NCI-H1105 (cell line): ENCODE data around the gene LIMS3.
"Not testable (repeated sequence)": the region's sequence is repeated elsewhere in the genome, so short reads cannot be mapped to it uniquely, and the experiment has no call there.

Source experiments
- DNase-seq: peaks from one replicate; lab custom pipeline; 2025; lab: John Stamatoyannopoulos, UW

The LIMS3 gene

GRCh38 chr2:109924481-109924880 is 26.0 kb downstream of the LIMS3 start:
- DNase-seq, result not testable (repeated sequence)

- not testable (repeated sequence) for DNase-seq
These were observed 29.3 kb downstream of the LIMS3 start for GRCh38 chr2:109927803-109928202.

- DNase-seq, result not testable (repeated sequence)
These were observed 30.7 kb downstream of the LIMS3 start for GRCh38 chr2:109929222-109929621.

- not testable (repeated sequence) for DNase-seq
These were observed 38.0 kb downstream of the LIMS3 start for GRCh38 chr2:109936534-109936933.

- not testable (repeated sequence) for DNase-seq
These were observed 46.9 kb downstream of the LIMS3 start for GRCh38 chr2:109945362-109945761.

- not testable (repeated sequence) for DNase-seq
These were observed 48.9 kb downstream of the LIMS3 start for GRCh38 chr2:109947262-109947958.

- not testable (repeated sequence) for DNase-seq
These were observed 49.6 kb downstream of the LIMS3 start for GRCh38 chr2:109947959-109948520.

- DNase-seq, result not testable (repeated sequence)
These were observed 51.8 kb downstream of the LIMS3 start for GRCh38 chr2:109950146-109950843.

GRCh38 chr2:109963942-109964341 is 65.5 kb downstream of the LIMS3 start:
- not testable (repeated sequence) for DNase-seq

GRCh38 chr2:109965482-109965881 is 67.0 kb downstream of the LIMS3 start:
- DNase-seq, result not testable (repeated sequence)

GRCh38 chr2:109966107-109966736 is 67.7 kb downstream of the LIMS3 start:
- DNase-seq, result not testable (repeated sequence)

GRCh38 chr2:109966858-109967257 is 68.4 kb downstream of the LIMS3 start:
- not testable (repeated sequence) for DNase-seq

GRCh38 chr2:109969864-109970263 is 71.4 kb downstream of the LIMS3 start:
- not testable (repeated sequence) for DNase-seq

GRCh38 chr2:109971710-109972109 is 73.2 kb downstream of the LIMS3 start:
- not testable (repeated sequence) for DNase-seq
